ENCODE measurements around the gene KMT2B. TPM values are rescaled to one million over a fixed set of nuclear protein-coding genes. Genes with fewer than 3 reads are reported as not detected.
"Not testable (repeated sequence)": the region's sequence is repeated elsewhere in the genome, so short reads cannot be mapped to it uniquely, and the experiment has no call there.

Gene KMT2B
- total and polyA plus RNA-seq, 2 experiments from 2014 or later: 15.8 to 49.8 TPM

GRCh38 chr19:35772362-35772761, 54.6 kb downstream of the KMT2B start:
- not testable (repeated sequence) for H3K27ac Mint-ChIP-seq; H3K9me2 ChIP-seq (ENCODE audit: insufficient read depth); H4K20me1 ChIP-seq (replicated peaks; ENCODE audit: insufficient read depth); H2AFZ ChIP-seq; H3K79me2 ChIP-seq (replicated peaks; ENCODE audit: insufficient read depth); H3F3A ChIP-seq (replicated peaks; ENCODE audit: low read depth); H3K4me3 ChIP-seq; H3K36me3 ChIP-seq (ENCODE audit: insufficient read depth); DNase-seq (ENCODE audit: low spot score); H3K36me3 Mint-ChIP-seq (ENCODE audit: low read depth); H3K9me3 Mint-ChIP-seq; H3K27ac ChIP-seq (ENCODE audit: low read depth); H3K4me3 Mint-ChIP-seq; ATAC-seq; H3K4me2 ChIP-seq
- H3K4me1 Mint-ChIP-seq: peaks cover 35% of the 10 kb centered on the region
- Histone ChIP-seq H3K4me1 (ENCODE audit: insufficient read depth) (peaks cover 24% of the 10 kb centered on the region), H3K27me3 (ENCODE audit: insufficient read depth) (peaks cover 14% of the 10 kb centered on the region)
- H3K27me3 Mint-ChIP-seq (ENCODE audit: insufficient read depth, low read depth, poor library complexity): peaks cover 18% of the 10 kb centered on the region

- Histone ChIP-seq H3K27me3 (ENCODE audit: insufficient read depth) (peaks cover 16% of the 10 kb centered on the region), H3K4me1 (ENCODE audit: insufficient read depth) (peaks cover 27% of the 10 kb centered on the region), H4K20me1 (replicated peaks; ENCODE audit: insufficient read depth) (no peaks in the 10 kb centered on the region; the same call in 1 of the 2 replicates), H3K36me3 (ENCODE audit: insufficient read depth) (no peaks in the 10 kb centered on the region), H3K79me2 (replicated peaks; ENCODE audit: insufficient read depth) (no peaks in the 10 kb centered on the region), H2AFZ (no peak overlapping the region), H3K4me3 (no peak overlapping the region), H3K4me2 (no peak overlapping the region), H3F3A (replicated peaks; ENCODE audit: low read depth) (peaks cover 7% of the 10 kb centered on the region; the same call in 1 of the 2 replicates), H3K9me2 (ENCODE audit: insufficient read depth) (no peaks in the 10 kb centered on the region), H3K27ac (ENCODE audit: low read depth) (no peak overlapping the region)
- ATAC-seq (no peak), DNase-seq (ENCODE audit: low spot score) (no peak)
- Mint-ChIP-seq H3K4me3 (no peak overlapping the region), H3K27me3 (ENCODE audit: insufficient read depth, low read depth, poor library complexity) (peaks cover 22% of the 10 kb centered on the region), H3K9me3 (no peaks in the 10 kb centered on the region; the same call in 2 of the 3 replicates), H3K27ac (no peak overlapping the region), H3K36me3 (ENCODE audit: low read depth) (peaks cover 6% of the 10 kb centered on the region), H3K4me1 (peaks cover 38% of the 10 kb centered on the region)
- TF ChIP-seq ETS1 (IDR thresholded peaks at IDR 0.05): no peak
- no peak for TF ChIP-seq ZNF331 (CRISPR knock-in tag; IDR thresholded peaks at IDR 0.05; ENCODE audit: low read depth)
- no peak for TF ChIP-seq ZNF114 (CRISPR knock-in tag; IDR thresholded peaks at IDR 0.05)
- TF ChIP-seq JUNB (IDR thresholded peaks at IDR 0.05; ENCODE audit: unreplicated experiment): no peak
- no peak for TF ChIP-seq EZH2 (IDR thresholded peaks at IDR 0.05; ENCODE audit: low read depth, unreplicated experiment)
- TF ChIP-seq NANOG (IDR thresholded peaks at IDR 0.05; ENCODE audit: borderline replicate concordance): no peak
- no peak for TF ChIP-seq CREB1 (CRISPR knock-in tag; IDR thresholded peaks at IDR 0.05; ENCODE audit: low read depth)
- TF ChIP-seq CTCF (conservative IDR thresholded peaks at IDR 0.05; ENCODE audit: low read depth in 2 of 2): no peak
- no peak for TF ChIP-seq POLR2AphosphoS5 (IDR thresholded peaks at IDR 0.05; ENCODE audit: low read depth)
- no peak for TF ChIP-seq REST (IDR thresholded peaks at IDR 0.05; ENCODE audit: unreplicated experiment)
Measured at GRCh38 chr19:35773020-35773806, 55.4 kb downstream of the KMT2B start.
